AG08395 (cell line): ENCODE results near the gene FAAH.
"Not testable (repeated sequence)": the region's sequence is repeated elsewhere in the genome, so short reads cannot be mapped to it uniquely, and the experiment has no call there.

Experiments
- DNase-seq: peaks from one replicate; pipeline ENCODE4 v3.0.0; 2012; ENCODE audit warnings: mixed read lengths, low spot score

FAAH gene

GRCh38 chr1:46394108-46394871 lies at the start of gene FAAH:
Gene FAAH (plus strand): TSS chr1:46394317. CDS start chr1:46394349, 32 bp downstream.
- peak; percentile 61 for DNase-seq

GRCh38 chr1:46344481-46344880 lies 49.6 kb upstream of the FAAH start:
- no peak for DNase-seq

- no peak for DNase-seq
Measured at GRCh38 chr1:46345281-46345680, 48.8 kb upstream of the FAAH start.

- no peak for DNase-seq
Measured at GRCh38 chr1:46352363-46352762, 41.8 kb upstream of the FAAH start.

GRCh38 chr1:46355920-46356319 lies 38.2 kb upstream of the FAAH start:
- not testable (repeated sequence) for DNase-seq

- no peak for DNase-seq
Measured at GRCh38 chr1:46362158-46362557, 32.0 kb upstream of the FAAH start.

GRCh38 chr1:46363121-46363520 lies 31.0 kb upstream of the FAAH start:
- DNase-seq, result no peak

- peak; percentile 54 for DNase-seq
Measured at GRCh38 chr1:46364612-46365011, 29.5 kb upstream of the FAAH start.

- not testable (repeated sequence) for DNase-seq
Measured at GRCh38 chr1:46365796-46366195, 28.3 kb upstream of the FAAH start.

- no peak for DNase-seq
Measured at GRCh38 chr1:46367072-46367471, 27.0 kb upstream of the FAAH start.

GRCh38 chr1:46367701-46368100 lies 26.4 kb upstream of the FAAH start:
- DNase-seq, result not testable (repeated sequence)

- no peak for DNase-seq
Measured at GRCh38 chr1:46368791-46369190, 25.3 kb upstream of the FAAH start.

- peak; percentile 29 for DNase-seq
Measured at GRCh38 chr1:46369542-46370213, 24.4 kb upstream of the FAAH start.

GRCh38 chr1:46370214-46370633 lies 23.9 kb upstream of the FAAH start:
- no peak for DNase-seq

GRCh38 chr1:46372431-46372830 lies 21.7 kb upstream of the FAAH start:
- no peak for DNase-seq

- DNase-seq, result no peak
Measured at GRCh38 chr1:46379996-46380395, 14.1 kb upstream of the FAAH start.

- DNase-seq, result no peak
Measured at GRCh38 chr1:46380508-46380907, 13.6 kb upstream of the FAAH start.

- no peak for DNase-seq
Measured at GRCh38 chr1:46393510-46393909, 607 bp upstream of the FAAH start.

- no peak for DNase-seq
Measured at GRCh38 chr1:46394872-46395465, 852 bp downstream of the FAAH start.

- no peak for DNase-seq
Measured at GRCh38 chr1:46396441-46397398, 2.6 kb downstream of the FAAH start.

GRCh38 chr1:46399307-46399706 lies 5.2 kb downstream of the FAAH start:
- DNase-seq, result no peak

- DNase-seq, result no peak
Measured at GRCh38 chr1:46400421-46400820, 6.3 kb downstream of the FAAH start.
